AG09319 (cell line): ENCODE measurements around the gene SH2D3A.
A peak's percentile ranks its signal among the peaks of the same experiment; 100 is the strongest.

ENCODE experiments used
- DNase-seq: peaks from one replicate; pipeline ENCODE4 v3.0.0-alpha.2; 2010; ENCODE audit warnings: low read depth; ENCODE audit errors: extremely low read depth
- TF ChIP-seq, protein P1 (sequence below): IDR thresholded peaks from 2 replicates; pipeline ENCODE4 v1.5.1; 2011; ENCODE audit warnings: low read depth, mild to moderate bottlenecking, inconsistent platforms, low read length, moderate library complexity

Gene SH2D3A

DNA sequence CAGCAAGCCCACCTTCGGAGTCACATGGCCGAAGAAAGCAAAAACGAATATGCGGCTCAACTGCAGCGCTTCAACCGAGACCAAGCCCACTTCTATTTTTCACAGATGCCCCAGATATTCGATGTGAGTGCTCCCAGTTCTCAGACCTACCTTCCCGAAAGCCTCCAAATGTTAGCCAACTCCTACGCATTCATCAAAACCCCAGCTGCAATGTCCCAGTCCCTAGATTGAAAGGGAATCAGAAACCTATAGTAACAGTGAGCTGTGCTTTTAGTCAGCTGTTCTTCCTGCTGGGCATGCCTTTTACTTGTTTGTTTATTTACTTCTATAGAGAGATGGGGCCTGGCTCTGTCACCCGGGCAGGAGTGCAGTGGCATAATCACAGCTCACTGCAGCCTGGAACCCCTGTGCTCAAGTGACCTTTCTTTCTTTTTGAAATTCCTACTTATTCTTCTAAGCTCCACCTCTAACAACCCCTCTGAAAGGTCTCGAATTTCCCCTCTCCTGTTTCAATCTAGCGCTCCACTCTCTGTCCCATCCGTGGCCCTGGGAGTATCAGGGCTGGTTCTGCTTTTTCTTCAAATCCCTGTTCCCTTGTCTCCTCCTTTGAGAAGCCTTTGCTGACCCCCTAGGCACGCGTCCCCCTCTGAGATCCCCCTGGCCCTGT lies 23.4 kb downstream of the SH2D3A start:
- no peak for DNase-seq
- TF ChIP-seq, protein P1, sequence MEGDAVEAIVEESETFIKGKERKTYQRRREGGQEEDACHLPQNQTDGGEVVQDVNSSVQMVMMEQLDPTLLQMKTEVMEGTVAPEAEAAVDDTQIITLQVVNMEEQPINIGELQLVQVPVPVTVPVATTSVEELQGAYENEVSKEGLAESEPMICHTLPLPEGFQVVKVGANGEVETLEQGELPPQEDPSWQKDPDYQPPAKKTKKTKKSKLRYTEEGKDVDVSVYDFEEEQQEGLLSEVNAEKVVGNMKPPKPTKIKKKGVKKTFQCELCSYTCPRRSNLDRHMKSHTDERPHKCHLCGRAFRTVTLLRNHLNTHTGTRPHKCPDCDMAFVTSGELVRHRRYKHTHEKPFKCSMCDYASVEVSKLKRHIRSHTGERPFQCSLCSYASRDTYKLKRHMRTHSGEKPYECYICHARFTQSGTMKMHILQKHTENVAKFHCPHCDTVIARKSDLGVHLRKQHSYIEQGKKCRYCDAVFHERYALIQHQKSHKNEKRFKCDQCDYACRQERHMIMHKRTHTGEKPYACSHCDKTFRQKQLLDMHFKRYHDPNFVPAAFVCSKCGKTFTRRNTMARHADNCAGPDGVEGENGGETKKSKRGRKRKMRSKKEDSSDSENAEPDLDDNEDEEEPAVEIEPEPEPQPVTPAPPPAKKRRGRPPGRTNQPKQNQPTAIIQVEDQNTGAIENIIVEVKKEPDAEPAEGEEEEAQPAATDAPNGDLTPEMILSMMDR: no peak

DNA sequence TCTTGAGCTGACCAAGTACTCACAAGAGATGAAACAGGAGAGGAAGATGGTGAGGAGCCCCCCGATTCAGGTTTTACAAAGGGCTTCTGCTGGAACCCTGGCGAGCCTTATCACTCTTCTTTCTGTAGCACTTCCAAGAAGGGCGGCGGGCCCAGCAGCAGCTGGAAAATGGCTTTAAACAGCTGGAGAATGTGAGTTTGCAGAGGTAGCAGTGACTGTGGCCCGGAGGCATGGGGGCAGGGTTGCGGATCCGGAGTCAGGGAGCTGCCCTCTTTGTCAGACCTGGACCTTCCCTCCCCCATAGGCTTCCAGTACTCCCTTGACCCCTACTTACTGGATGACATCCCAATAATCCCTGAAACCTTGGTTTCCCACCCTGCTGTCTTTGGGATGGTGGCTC lies 24.2 kb downstream of the SH2D3A start:
- no peak for DNase-seq
- TF ChIP-seq, protein P1: no peak

DNA sequence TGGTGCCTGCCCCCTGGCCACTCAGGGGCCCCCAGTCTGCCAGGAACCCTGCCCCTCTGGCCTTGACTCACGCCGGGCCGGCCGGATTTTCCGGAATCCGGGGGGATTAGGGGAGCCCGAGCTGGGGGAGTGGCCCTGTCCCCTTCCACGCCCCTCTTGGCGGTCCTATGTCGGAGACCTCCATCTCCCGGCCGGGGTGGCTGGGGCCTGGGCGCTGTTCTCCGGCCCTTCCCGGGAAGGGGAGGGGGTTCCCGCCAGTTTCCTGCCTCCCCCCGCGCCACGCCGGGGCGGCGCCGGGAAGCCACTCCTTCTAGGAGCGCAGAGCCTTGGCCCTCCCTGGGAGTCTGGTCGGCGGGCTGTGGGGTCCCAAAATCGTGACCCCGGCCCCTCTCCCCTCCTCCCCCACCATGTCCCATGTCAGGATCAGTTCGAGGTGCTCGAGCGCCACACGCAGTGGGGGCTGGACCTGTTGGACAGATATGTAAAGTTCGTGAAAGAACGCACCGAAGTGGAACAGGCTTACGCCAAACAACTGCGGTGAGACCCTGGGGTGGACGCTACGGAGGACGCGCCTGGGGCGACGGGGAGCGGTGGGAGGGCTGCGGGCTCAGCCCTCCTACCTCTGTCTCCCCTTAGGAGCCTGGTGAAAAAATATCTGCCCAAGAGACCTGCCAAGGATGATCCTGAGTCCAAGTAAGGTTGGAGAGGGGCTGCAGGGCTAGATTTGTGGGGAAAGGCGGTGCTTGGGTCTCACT lies 26.5 kb downstream of the SH2D3A start:
- TF ChIP-seq, protein P1: no peak
- no peak for DNase-seq

DNA sequence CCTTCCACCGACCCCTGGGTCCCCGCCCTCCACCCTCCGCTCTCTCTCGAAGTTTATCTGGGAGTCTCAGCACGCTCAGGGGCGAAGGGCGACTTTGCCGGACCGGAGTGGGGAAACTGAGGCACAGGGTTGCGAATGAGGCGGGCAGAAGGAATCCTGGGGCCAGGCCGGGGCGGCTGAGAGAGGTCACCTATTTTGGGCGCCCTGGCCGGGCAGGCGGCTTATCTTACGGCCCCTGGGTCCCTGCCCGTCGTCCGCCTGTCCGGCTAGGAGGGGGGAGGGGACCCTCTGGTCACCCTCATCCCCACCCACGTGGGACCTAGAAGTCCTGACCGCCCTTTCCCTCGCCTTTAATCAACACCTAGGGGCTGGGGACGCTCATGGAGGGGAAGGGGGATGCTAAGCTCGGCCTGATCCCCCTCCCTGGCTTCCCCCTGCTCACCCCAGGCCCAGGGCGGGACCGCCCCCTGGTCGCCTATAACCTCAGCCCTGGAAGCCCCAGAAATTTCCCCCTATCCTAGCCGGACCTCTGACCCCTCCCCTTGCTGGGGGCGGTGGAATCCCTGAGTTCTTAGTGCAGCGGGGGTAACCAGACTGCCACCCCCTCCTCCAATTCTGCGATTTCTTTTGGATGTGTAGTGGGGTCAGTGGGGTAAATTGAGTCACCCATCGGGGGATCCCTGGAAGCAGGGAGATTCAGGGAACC lies 27.2 kb downstream of the SH2D3A start:
- TF ChIP-seq, protein P1: no peak
- DNase-seq: no peak

DNA sequence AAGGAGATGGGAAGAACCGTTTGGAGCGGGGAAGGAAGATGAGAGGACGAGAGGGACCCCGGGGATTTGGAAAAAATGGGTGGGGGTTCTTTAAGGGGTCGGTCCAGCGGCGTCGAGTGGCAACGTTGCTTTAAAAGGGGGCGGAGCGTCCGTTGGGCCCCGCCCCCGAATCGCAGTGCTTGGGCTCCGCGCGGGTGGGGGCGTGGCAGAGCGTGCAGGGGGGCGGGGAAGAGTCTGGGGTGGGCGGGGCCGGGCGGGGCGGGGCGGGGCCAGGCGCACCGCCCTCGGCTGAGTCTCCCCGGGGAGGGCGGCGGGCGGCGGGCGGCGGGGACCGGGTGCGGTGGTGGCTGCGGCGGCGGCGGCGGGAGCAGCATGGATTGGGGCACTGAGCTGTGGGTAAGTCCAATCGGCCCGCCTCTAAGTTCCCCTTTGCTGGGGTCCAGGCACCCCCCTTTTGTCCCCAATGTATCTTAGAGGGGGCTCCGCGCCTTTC lies 27.8 kb downstream of the SH2D3A start, which contains the start of gene TRIP10:
Gene TRIP10 (plus strand): TSS at position 291 of the 493 bp plus-strand sequence. CDS start 82 bp downstream, at position 373.
- TF ChIP-seq, protein P1: no peak
- DNase-seq: peak; percentile 39

DNA sequence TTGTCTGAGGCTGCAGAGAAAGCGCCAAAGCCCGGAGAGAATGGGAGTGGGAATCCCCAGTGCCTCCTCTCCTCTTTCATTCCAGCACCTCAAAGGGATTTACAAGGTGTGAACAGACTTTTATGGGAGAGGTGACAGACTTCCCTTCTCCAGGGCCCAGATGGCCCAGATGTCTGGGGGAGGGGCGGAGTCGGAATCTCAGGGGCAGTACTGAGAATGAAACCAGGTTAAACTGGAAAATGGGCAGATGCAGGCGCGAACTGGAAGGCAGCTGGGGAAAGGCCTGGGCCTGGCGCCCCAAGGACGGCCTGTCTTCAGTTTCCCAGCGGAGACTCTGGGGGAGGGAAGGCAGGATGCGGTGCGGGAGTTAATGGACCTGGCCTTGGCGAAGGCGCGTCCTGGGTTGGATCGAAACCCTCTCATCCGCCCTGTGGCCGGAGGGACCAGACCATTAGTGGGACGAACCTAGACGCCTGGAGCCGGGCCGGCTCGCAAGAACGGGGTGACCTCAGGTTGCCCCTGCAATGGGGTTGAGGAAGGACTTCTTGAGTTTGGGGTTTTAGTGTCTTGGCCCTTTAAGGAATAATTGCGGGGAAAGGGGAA lies 28.3 kb downstream of the SH2D3A start:
- DNase-seq: no peak
- TF ChIP-seq, protein P1: no peak
